Right lobe of liver (tissue), 6 donors: ENCODE data around the gene ACVR1. TPM values are rescaled to one million over a fixed set of nuclear protein-coding genes. Genes with fewer than 3 reads are reported as not detected.

Experiments
- ATAC-seq, 4 donors: fragments of 200-7000 bp; cut with Tn5 transposase; one replicate each; pipeline ENCODE4 v1.9.1; 2020; ENCODE audit warnings: mild to moderate bottlenecking in 4 of 4, moderate library complexity in 4 of 4
- DNase-seq, 3 donors: peaks; one replicate each; pipeline ENCODE4 v3.0.0-alpha.2; 2020
- H3K27ac ChIP-seq, 3 donors: fragments of 200-600 bp; one replicate each; pipeline ENCODE4 v1.8.0; 2022
- H3K27me3 ChIP-seq, 2 donors: fragments of 200-600 bp; one replicate each; pipeline ENCODE4 v1.8.0; 2022
- H3K36me3 ChIP-seq, 4 donors: fragments of 200-600 bp; sonication (generic) in 1 of 4; one replicate each; pipeline versions ENCODE4 v1.5.1 to v1.8.0; 2017 to 2022; ENCODE audit warnings: control low read depth in 1 of 4
- H3K4me1 ChIP-seq, 4 donors: fragments of 200-600 bp; sonication (generic) in 1 of 4; one replicate each; pipeline versions ENCODE4 v1.5.1 to v1.8.0; 2017 to 2022; ENCODE audit warnings: control low read depth in 1 of 4
- H3K4me3 ChIP-seq, 3 donors: fragments of 200-600 bp; one replicate each; pipeline ENCODE4 v1.8.0; 2022
- H3K9me3 ChIP-seq, 4 donors: fragments of 200-600 bp; sonication (generic) in 1 of 4; one replicate each; pipeline versions ENCODE4 v1.5.1 to v1.8.0; 2017 to 2022; ENCODE audit warnings: control low read depth in 1 of 4
- POLR2A ChIP-seq: fragments of 450-650 bp; IDR thresholded peaks from one replicate; pipeline ENCODE4 v1.6.1; 2017; ENCODE audit warnings: antibody characterized with exemption, mild to moderate bottlenecking
- WGBS: methylation state at CpG from one replicate; pipeline ENCODE4 v1.1.6; 2018; ENCODE audit warnings: low coverage, low lambda C conversion rate; ENCODE audit not compliant: insufficient coverage; ENCODE audit errors: missing lambda C conversion rate; 5-methylcytosine and 5-hydroxymethylcytosine counted together
- intact Hi-C, 2 donors: fragments of 100-400 bp; cut with DNase I; formaldehyde crosslinking; loops; one replicate each; pipeline versions ENCODE4 v1.11.2 to v1.14.1; 2022
- small RNA-seq, 2 experiments: library from RNA; depleted of rRNA; stranded (forward); fragments of <200 nt; gene quantifications; one replicate each; pipeline ENCODE3, GENCODE V24; 2016
- total RNA-seq, 6 experiments: library from RNA; depleted of rRNA in 2 of 6; stranded (reverse); fragments of >200 nt in 2 of 6; fragmentation: NEBNext Ultra II Directional in 3 of 6; extraction: Animal tissue kit (Norgen Biotek cat#: 25700) in 3 of 6; gene quantifications; one replicate each; pipeline versions ENCODE4 v1.1.0 to v1.2.4, GENCODE V29; 2016 to 2023
- TF ChIP-seq, protein P1 (sequence below), 4 donors: fragments of 200-600 bp in 3 of 4; fragments of 450-650 bp in 1 of 4; IDR thresholded peaks; one replicate each; pipeline versions ENCODE4 v1.5.1 to v1.8.0; 2016 to 2022; ENCODE audit warnings: antibody characterized with exemption in 4 of 4, mild to moderate bottlenecking in 2 of 4
- donor health status: DM: no; HTN: yes; CAD: no.
- donor health status: DM: no; HTN: no; CAD: no.
- donor health status: DM: no; HTN: no; CAD: no.
- donor health status: DM: no; HTN: yes; CAD: no.
- donor health status: DM: no; HTN: yes; CAD: no.

Gene ACVR1
- total RNA-seq, 6 experiments from 2014 or later = 10.9 to 25.1 (median 14.6) TPM

DNA sequence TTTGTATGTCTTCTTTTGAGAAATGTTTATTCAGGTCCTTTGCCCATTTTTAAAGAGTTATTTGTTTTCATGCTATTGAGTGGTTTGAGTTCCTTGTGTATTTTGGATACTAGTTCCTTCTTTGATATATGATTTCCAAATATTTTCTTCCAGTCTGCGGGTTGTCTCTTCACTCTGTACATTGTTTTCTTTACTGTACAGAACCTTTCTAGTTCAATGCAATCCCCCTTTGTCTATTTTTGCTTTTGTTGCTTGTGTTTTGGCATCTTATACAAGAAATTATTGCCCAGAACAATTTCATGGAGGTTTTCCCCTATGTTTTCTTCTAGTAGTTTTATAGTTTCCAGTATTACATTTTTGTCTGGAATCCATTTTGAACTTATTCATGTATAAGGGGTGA is 185.0 kb downstream of the ACVR1 start:
- Histone ChIP-seq H3K36me3 (no peaks in the 10 kb centered on the region), H3K9me3 (no peaks in the 10 kb centered on the region), H3K4me1 (no peaks in the 10 kb centered on the region), H3K4me3 (no peak overlapping the region), H3K27ac (no peak overlapping the region), H3K27me3 (no peaks in the 10 kb centered on the region)
- DNase-seq (no peak), ATAC-seq (no peak)
- 60% methylated on average over 1 of the region's 1 CpG for WGBS
- TF ChIP-seq, protein P1, sequence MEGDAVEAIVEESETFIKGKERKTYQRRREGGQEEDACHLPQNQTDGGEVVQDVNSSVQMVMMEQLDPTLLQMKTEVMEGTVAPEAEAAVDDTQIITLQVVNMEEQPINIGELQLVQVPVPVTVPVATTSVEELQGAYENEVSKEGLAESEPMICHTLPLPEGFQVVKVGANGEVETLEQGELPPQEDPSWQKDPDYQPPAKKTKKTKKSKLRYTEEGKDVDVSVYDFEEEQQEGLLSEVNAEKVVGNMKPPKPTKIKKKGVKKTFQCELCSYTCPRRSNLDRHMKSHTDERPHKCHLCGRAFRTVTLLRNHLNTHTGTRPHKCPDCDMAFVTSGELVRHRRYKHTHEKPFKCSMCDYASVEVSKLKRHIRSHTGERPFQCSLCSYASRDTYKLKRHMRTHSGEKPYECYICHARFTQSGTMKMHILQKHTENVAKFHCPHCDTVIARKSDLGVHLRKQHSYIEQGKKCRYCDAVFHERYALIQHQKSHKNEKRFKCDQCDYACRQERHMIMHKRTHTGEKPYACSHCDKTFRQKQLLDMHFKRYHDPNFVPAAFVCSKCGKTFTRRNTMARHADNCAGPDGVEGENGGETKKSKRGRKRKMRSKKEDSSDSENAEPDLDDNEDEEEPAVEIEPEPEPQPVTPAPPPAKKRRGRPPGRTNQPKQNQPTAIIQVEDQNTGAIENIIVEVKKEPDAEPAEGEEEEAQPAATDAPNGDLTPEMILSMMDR (IDR thresholded peaks at IDR 0.05) = no peak
- TF ChIP-seq POLR2A = no peak
- intact Hi-C loops = no loop called here

Small RNA genes within 50 kb of the gene (small RNA-seq; reads per million reads assigned to genes)
- gene RNU6-436P = 0 reads per million in 2 experiments

Other genes starting within 250 kb of the ACVR1 start
- gene ACVR1C, start 247.5 kb downstream of the ACVR1 start, total RNA-seq = 1 to 10 TPM in 5 of 6 experiments, under 1 TPM in 1; 0.37 to 3.9 (median 1.9) TPM
- gene UPP2, start 225.5 kb upstream of the ACVR1 start, total RNA-seq = 10 to 100 TPM in 2 of 6 experiments, 1 to 10 TPM in 2, under 1 TPM in 2; 0.53 to 36.4 (median 1.7) TPM